GM18499 (cell line): Measurements from ENCODE around the gene GPR137B.
"Not testable (repeated sequence)": the region's sequence is repeated elsewhere in the genome, so short reads cannot be mapped to it uniquely, and the experiment has no call there.

ENCODE experiments used
- ATAC-seq: cut with Tn5 transposase; IDR thresholded peaks from one replicate; pipeline ENCODE4 v1.9.1; 2021; ENCODE audit warnings: moderate number of reproducible peaks; ENCODE audit not compliant: insufficient read depth, unreplicated experiment

The GPR137B gene

GRCh38 chr1:236176337-236177336 is 34.3 kb downstream of the GPR137B start:
- no peak for ATAC-seq

- no peak for ATAC-seq
Observed at GRCh38 chr1:236179634-236180033, 37.3 kb downstream of the GPR137B start.

GRCh38 chr1:236181059-236181458 is 38.7 kb downstream of the GPR137B start:
- ATAC-seq, result no peak

- ATAC-seq, result no peak
Observed at GRCh38 chr1:236185687-236186086, 43.3 kb downstream of the GPR137B start.

GRCh38 chr1:236186471-236186870 is 44.1 kb downstream of the GPR137B start:
- not testable (repeated sequence) for ATAC-seq

- not testable (repeated sequence) for ATAC-seq
Observed at GRCh38 chr1:236188084-236188483, 45.7 kb downstream of the GPR137B start.

GRCh38 chr1:236193184-236193583 is 50.8 kb downstream of the GPR137B start:
- ATAC-seq, result no peak

GRCh38 chr1:236200925-236201324 is 58.6 kb downstream of the GPR137B start:
- ATAC-seq, result no peak

- ATAC-seq, result no peak
Observed at GRCh38 chr1:236201786-236202185, 59.4 kb downstream of the GPR137B start.

GRCh38 chr1:236204039-236204438 is 61.7 kb downstream of the GPR137B start:
- ATAC-seq, result no peak

GRCh38 chr1:236204656-236205055 is 62.3 kb downstream of the GPR137B start:
- no peak for ATAC-seq

GRCh38 chr1:236206548-236206947 is 64.2 kb downstream of the GPR137B start:
- ATAC-seq, result no peak

- ATAC-seq, result no peak
Observed at GRCh38 chr1:236207121-236207520, 64.8 kb downstream of the GPR137B start.

GRCh38 chr1:236207569-236207968 is 65.2 kb downstream of the GPR137B start:
- ATAC-seq, result no peak

GRCh38 chr1:236209185-236209584 is 66.8 kb downstream of the GPR137B start:
- no peak for ATAC-seq

- ATAC-seq, result no peak
Observed at GRCh38 chr1:236209713-236210112, 67.4 kb downstream of the GPR137B start.

GRCh38 chr1:236211815-236212214 is 69.5 kb downstream of the GPR137B start:
- ATAC-seq, result no peak

- no peak for ATAC-seq
Observed at GRCh38 chr1:236213534-236213933, 71.2 kb downstream of the GPR137B start.

GRCh38 chr1:236214761-236215160 is 72.4 kb downstream of the GPR137B start:
- ATAC-seq, result no peak

GRCh38 chr1:236220473-236220872 is 78.1 kb downstream of the GPR137B start:
- ATAC-seq, result no peak

GRCh38 chr1:236222632-236223031 is 80.3 kb downstream of the GPR137B start:
- ATAC-seq, result no peak

- no peak for ATAC-seq
Observed at GRCh38 chr1:236228411-236228810, 86.1 kb downstream of the GPR137B start.
